ENCODE measurements around the gene ARHGEF3. TPM values are rescaled to one million over a fixed set of nuclear protein-coding genes. Genes with fewer than 3 reads are reported as not detected.

ARHGEF3 gene
- total RNA-seq, 1 experiment from 2014 or later: 4.4 TPM

- no peaks in the 10 kb centered on the region for H3K79me1 ChIP-seq (ENCODE audit: insufficient read depth, low read depth, low read length, poor library complexity, severe bottlenecking)
- no peak overlapping the region for H3K14ac ChIP-seq (ENCODE audit: insufficient read depth, low read length)
- H3K9me3 ChIP-seq (ENCODE audit: control insufficient read depth, low read depth, low read length): no peaks in the 10 kb centered on the region
- H2AK5ac ChIP-seq (ENCODE audit: insufficient read length, low read length): no peak overlapping the region
- no peaks in the 10 kb centered on the region for H4K20me1 ChIP-seq (ENCODE audit: control insufficient read depth, insufficient read depth, insufficient read length)
- Mint-ChIP-seq H3K36me3 (ENCODE audit: insufficient read depth in 1 of 3, low read depth in 3 of 3) (no peaks in the 10 kb centered on the region), H3K27me3 (ENCODE audit: low read depth) (no peaks in the 10 kb centered on the region), H3K4me3 (no peak overlapping the region), H3K27ac (peak overlapping the region in 2 of 3 experiments; percentile 7 to 18; a peak in 3 of 7 replicates), H3K9me3 (no peaks in the 10 kb centered on the region), H3K4me1 (peaks cover 8% of the 10 kb centered on the region in 2 experiments)
- no peak overlapping the region for H3K4ac ChIP-seq (ENCODE audit: low read depth, low read length)
- no peak overlapping the region for H2BK120ac ChIP-seq (ENCODE audit: low read depth, low read length, poor library complexity, severe bottlenecking)
- no peaks in the 10 kb centered on the region for H3K79me2 ChIP-seq (ENCODE audit: insufficient read depth, low read length)
- H4K91ac ChIP-seq (ENCODE audit: insufficient read length, low read depth, low read length): no peak overlapping the region
- no peak for TF ChIP-seq CTCF (conservative IDR thresholded peaks at IDR 0.05)
- no peak overlapping the region for H3T11ph ChIP-seq (ENCODE audit: low read length)
- no peak overlapping the region for H4K8ac ChIP-seq (replicated peaks; ENCODE audit: insufficient read length, low read depth, low read length)
- H3K9ac ChIP-seq (ENCODE audit: extremely low read depth, insufficient read length, low read length): no peak overlapping the region
- no CpG with 5 or more reads among the region's 4 CpGs for WGBS (ENCODE audit: extremely low coverage, insufficient read length, low lambda C conversion rate)
- no peak overlapping the region for H2AFZ ChIP-seq (ENCODE audit: low read length)
- no peaks in the 10 kb centered on the region for H3K4me1 ChIP-seq (ENCODE audit: insufficient read depth, low read length)
- no peak overlapping the region for H3K23ac ChIP-seq (ENCODE audit: insufficient read length, low read depth, low read length)
- no peaks in the 10 kb centered on the region for H3K23me2 ChIP-seq (ENCODE audit: insufficient read length, low read depth, low read length, poor library complexity, severe bottlenecking)
- no peak for DNase-seq
- H2BK15ac ChIP-seq (ENCODE audit: low read depth, low read length): no peak overlapping the region
- H3K27ac ChIP-seq (ENCODE audit: insufficient read length, low read depth, low read length): no peak overlapping the region
- H3K4me2 ChIP-seq (ENCODE audit: insufficient read depth, insufficient read length, low read length): no peak overlapping the region
- no peaks in the 10 kb centered on the region for H3K27me3 ChIP-seq (ENCODE audit: insufficient read depth, low read length)
- H3K56ac ChIP-seq (ENCODE audit: insufficient read length, low read depth, low read length): no peak overlapping the region
- H3K18ac ChIP-seq (ENCODE audit: insufficient read length, low read depth, low read length): no peak overlapping the region
- no peak overlapping the region for H4K5ac ChIP-seq (ENCODE audit: insufficient read length, low read depth, low read length)
- H2BK5ac ChIP-seq (ENCODE audit: insufficient read length, low read length): no peak overlapping the region
- H2BK20ac ChIP-seq (ENCODE audit: low read depth, low read length, poor library complexity, severe bottlenecking): no peak overlapping the region
- no peak overlapping the region for H2BK12ac ChIP-seq (ENCODE audit: insufficient read length, low read depth, low read length)
Measured at GRCh38 chr3:56700151-56700550, 101.6 kb downstream of the ARHGEF3 start.
